Ascending aorta (tissue), 2 donors: ENCODE measurements around the gene SLC35G3. TPM values are rescaled to one million over a fixed set of nuclear protein-coding genes. Genes with fewer than 3 reads are reported as not detected.

Experiments used
- DNase-seq, 2 donors: peaks; one replicate each; pipeline ENCODE4 v3.0.0-alpha.2; 2019; ENCODE audit warnings: low spot score in 2 of 2
- H3K27ac ChIP-seq, 2 donors: fragments of 200-600 bp; sonication (generic); one replicate each; pipeline ENCODE4 v1.5.1; 2016 to 2017; ENCODE audit warnings: mild to moderate bottlenecking in 1 of 2
- H3K27me3 ChIP-seq: fragments of 200-600 bp; sonication (generic); one replicate; pipeline ENCODE4 v1.5.1; 2017
- H3K36me3 ChIP-seq, 2 donors: fragments of 200-600 bp; sonication (generic); one replicate each; pipeline ENCODE4 v1.5.1; 2016
- H3K4me1 ChIP-seq, 2 donors: fragments of 200-600 bp; sonication (generic); one replicate each; pipeline ENCODE4 v1.5.1; 2016 to 2017; ENCODE audit warnings: mild to moderate bottlenecking in 1 of 2
- H3K4me3 ChIP-seq, 2 donors: fragments of 200-600 bp; sonication (generic); one replicate each; pipeline ENCODE4 v1.5.1; 2016 to 2017; ENCODE audit warnings: mild to moderate bottlenecking in 1 of 2
- H3K9me3 ChIP-seq, 2 donors: fragments of 200-600 bp; sonication (generic); one replicate each; pipeline ENCODE4 v1.5.1; 2016
- intact Hi-C: fragments of 100-400 bp; cut with DNase I; formaldehyde crosslinking; loops from one replicate; pipeline ENCODE4 v1.15.1; 2023
- total RNA-seq: library from RNA; depleted of rRNA; stranded (reverse); fragments of >200 nt; gene quantifications from one replicate; pipeline ENCODE4 v1.1.0, GENCODE V29; 2016
- TF ChIP-seq, protein P1 (sequence below), 3 experiments: fragments of 200-600 bp in 2 of 3; fragments of 450-650 bp in 1 of 3; sonication (generic) in 2 of 3; IDR thresholded peaks; one replicate each; pipeline ENCODE4 v1.5.1; 2016 to 2019; ENCODE audit warnings: antibody characterized with exemption in 3 of 3, mild to moderate bottlenecking in 1 of 3, moderate library complexity in 1 of 3

The SLC35G3 gene
- total RNA-seq, 1 donor from 2014 or later: not detected

DNA sequence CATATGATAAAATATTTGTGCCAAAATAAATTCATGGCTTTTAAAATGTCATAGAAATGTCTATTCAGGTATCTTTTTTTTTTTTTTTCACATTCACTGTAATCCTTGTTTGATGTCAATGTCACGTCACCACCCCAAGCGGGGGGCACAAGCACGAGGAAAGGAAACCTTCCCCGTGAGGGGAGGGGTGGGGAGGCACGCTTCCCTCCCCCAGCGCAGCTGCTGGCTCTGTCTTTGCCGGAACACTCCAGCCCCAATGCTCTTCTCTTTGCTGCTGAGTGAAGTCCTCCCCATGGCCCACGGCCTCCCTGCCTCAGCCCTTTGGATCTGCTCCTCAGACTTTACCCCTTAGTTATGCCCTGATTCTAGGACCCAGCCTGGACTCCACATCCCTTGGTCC is 1.5 kb downstream of the SLC35G3 start:
- Histone ChIP-seq H3K27ac (no peak overlapping the region), H3K27me3 (no peaks in the 10 kb centered on the region), H3K4me1 (no peaks in the 10 kb centered on the region), H3K4me3 (no peak overlapping the region), H3K36me3 (no peaks in the 10 kb centered on the region), H3K9me3 (no peaks in the 10 kb centered on the region)
- TF ChIP-seq, protein P1, sequence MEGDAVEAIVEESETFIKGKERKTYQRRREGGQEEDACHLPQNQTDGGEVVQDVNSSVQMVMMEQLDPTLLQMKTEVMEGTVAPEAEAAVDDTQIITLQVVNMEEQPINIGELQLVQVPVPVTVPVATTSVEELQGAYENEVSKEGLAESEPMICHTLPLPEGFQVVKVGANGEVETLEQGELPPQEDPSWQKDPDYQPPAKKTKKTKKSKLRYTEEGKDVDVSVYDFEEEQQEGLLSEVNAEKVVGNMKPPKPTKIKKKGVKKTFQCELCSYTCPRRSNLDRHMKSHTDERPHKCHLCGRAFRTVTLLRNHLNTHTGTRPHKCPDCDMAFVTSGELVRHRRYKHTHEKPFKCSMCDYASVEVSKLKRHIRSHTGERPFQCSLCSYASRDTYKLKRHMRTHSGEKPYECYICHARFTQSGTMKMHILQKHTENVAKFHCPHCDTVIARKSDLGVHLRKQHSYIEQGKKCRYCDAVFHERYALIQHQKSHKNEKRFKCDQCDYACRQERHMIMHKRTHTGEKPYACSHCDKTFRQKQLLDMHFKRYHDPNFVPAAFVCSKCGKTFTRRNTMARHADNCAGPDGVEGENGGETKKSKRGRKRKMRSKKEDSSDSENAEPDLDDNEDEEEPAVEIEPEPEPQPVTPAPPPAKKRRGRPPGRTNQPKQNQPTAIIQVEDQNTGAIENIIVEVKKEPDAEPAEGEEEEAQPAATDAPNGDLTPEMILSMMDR (IDR thresholded peaks at IDR 0.05): no peak
- intact Hi-C loops: no loop called here
- no peak for DNase-seq

DNA sequence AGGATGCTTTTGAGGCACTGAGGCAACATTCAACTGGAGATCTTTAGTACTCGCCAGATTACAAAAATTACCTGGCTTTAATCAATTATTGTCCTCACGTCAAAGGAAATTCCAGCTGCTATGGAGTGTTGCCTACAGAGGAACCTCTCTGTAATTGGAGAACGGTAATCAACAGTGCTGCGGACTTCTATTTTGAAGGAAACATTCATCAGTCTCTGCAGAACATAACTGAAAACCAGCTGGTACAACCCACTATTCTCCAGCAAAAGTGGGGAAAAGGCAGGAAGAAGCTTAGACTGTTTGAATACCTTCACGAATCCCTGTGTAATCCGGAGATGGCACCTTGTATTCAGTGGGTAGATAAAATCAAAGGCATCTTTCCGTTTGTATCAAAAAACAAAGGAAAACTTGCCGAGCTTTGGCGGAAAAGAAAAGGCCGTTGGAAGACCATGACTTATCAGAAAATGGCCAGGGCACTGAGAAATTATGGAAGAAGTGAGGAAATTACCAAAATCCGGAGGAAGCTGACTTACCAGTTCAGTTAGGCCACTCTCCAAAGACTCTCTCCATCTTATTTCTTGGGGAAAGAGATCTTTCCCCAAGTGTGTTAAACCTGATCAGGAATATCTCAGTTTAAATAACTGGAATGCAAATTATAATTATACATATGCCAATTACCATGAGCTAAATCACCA is 3.0 kb downstream of the SLC35G3 start:
- H3K36me3 ChIP-seq: no peaks in the 10 kb centered on the region
- no peak for DNase-seq

DNA sequence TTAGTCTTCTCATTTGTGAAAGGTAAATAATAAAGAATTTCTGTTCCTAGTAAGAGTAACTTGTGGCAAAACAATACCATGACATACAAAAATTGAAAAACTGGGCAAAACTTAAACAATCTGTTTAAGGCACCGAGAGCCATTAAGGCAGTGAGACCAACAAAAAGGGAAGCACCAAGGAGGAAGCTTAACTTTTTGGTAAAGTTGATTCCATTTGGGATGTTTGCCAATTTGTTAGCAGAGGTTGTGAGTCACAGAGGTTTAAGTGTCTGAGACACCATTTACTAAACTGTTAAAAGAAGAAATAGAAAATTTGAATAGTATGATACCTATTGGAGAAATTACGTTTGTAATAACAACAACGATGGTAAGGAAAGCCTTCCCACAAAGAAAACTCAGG is 4.9 kb downstream of the SLC35G3 start:
- Histone ChIP-seq H3K36me3 (no peaks in the 10 kb centered on the region), H3K9me3 (no peaks in the 10 kb centered on the region), H3K4me1 (no peaks in the 10 kb centered on the region), H3K4me3 (no peak overlapping the region), H3K27ac (no peak overlapping the region), H3K27me3 (no peaks in the 10 kb centered on the region)
- intact Hi-C loops: no loop called here
- TF ChIP-seq, protein P1 (IDR thresholded peaks at IDR 0.05): no peak
- DNase-seq: no peak

More for the DNA sequence above, 3.0 kb downstream of the SLC35G3 start:
- Histone ChIP-seq H3K4me3 (no peak overlapping the region), H3K4me1 (no peaks in the 10 kb centered on the region), H3K9me3 (no peaks in the 10 kb centered on the region), H3K27ac (no peak overlapping the region), H3K27me3 (no peaks in the 10 kb centered on the region)
- TF ChIP-seq, protein P1 (IDR thresholded peaks at IDR 0.05): no peak
- intact Hi-C loops: no loop called here

DNA sequence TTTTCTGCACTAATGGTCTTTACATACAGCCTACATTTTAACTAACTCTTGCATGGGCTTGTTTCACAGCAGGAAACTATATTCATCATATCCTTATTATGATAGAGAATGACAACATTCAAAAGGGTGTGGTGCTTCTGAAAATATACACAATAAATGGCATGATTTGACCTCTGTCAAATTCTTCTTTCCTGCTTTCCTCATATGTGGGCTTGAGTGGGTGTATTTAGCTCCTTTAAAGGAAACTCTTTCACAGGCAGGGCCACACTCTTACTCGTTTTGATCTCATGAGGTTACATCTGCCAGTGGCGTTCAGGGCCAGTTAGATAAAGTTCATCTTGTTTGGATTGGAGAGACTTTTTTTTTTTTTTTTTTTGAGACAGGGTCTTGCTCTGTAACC is 6.1 kb downstream of the SLC35G3 start:
- no peak for DNase-seq
- H3K9me3 ChIP-seq: no peaks in the 10 kb centered on the region
- no peak overlapping the region for H3K27ac ChIP-seq
- H3K27me3 ChIP-seq: no peaks in the 10 kb centered on the region
- TF ChIP-seq, protein P1 (IDR thresholded peaks at IDR 0.05): no peak
- intact Hi-C loops: no loop called here
- H3K4me3 ChIP-seq: no peak overlapping the region
- no peaks in the 10 kb centered on the region for H3K4me1 ChIP-seq
- H3K36me3 ChIP-seq: no peaks in the 10 kb centered on the region

DNA sequence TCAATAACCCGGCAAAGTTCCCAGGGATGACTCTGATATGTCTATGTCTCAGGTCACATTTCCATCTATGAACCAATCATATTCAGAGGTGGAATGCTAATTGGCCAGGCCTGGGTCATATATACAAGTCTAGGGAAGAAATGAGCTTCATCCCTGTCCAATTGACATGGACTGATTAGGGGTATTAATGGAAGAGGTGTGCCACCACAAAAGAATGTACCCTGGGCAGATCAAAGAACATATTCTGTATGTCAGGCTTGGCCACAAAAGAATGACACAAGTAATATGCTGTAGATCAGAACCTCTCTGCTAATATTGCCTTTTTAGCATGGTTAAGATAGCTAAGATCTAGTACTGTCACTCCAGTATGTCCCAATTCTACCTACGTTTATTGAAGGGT is 6.7 kb downstream of the SLC35G3 start:
- intact Hi-C loops: no loop called here
- TF ChIP-seq, protein P1 (IDR thresholded peaks at IDR 0.05): no peak

DNA sequence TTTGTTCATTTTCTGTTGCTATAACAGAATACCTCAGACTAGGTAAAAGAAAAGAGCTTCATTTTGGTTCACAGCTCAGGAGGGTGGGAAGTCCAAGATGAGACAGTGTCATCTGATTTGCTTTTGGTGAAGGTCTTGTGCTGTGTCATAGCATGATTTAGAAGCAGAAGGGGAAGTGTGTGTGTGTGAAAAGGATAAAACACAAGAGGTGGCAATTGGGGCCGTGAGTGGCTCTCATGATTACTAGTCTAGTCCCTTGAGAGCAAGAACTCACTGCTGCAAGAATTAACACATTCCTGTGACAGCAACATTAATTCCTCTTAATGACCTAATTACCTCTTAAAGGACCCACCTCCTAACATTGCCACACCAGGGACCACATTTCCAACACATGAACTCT is 8.3 kb downstream of the SLC35G3 start:
- Histone ChIP-seq H3K36me3 (no peaks in the 10 kb centered on the region), H3K4me3 (no peak overlapping the region), H3K27ac (no peak overlapping the region), H3K4me1 (no peaks in the 10 kb centered on the region), H3K27me3 (no peaks in the 10 kb centered on the region), H3K9me3 (no peaks in the 10 kb centered on the region)
- TF ChIP-seq, protein P1 (IDR thresholded peaks at IDR 0.05): no peak
- intact Hi-C loops: no loop called here
- no peak for DNase-seq

More for the DNA sequence above, 6.7 kb downstream of the SLC35G3 start:
- Histone ChIP-seq H3K9me3 (no peaks in the 10 kb centered on the region), H3K27ac (no peak overlapping the region), H3K27me3 (no peaks in the 10 kb centered on the region), H3K4me1 (no peaks in the 10 kb centered on the region), H3K4me3 (no peak overlapping the region), H3K36me3 (no peaks in the 10 kb centered on the region)
- no peak for DNase-seq
